Measurements from ENCODE around the gene TFEB. TPM values are rescaled to one million over a fixed set of nuclear protein-coding genes. Genes with fewer than 3 reads are reported as not detected.

TFEB gene
- total RNA-seq, 4 donors from 2014 or later = 17.6 to 47.9 (median 22.9) TPM

DNA sequence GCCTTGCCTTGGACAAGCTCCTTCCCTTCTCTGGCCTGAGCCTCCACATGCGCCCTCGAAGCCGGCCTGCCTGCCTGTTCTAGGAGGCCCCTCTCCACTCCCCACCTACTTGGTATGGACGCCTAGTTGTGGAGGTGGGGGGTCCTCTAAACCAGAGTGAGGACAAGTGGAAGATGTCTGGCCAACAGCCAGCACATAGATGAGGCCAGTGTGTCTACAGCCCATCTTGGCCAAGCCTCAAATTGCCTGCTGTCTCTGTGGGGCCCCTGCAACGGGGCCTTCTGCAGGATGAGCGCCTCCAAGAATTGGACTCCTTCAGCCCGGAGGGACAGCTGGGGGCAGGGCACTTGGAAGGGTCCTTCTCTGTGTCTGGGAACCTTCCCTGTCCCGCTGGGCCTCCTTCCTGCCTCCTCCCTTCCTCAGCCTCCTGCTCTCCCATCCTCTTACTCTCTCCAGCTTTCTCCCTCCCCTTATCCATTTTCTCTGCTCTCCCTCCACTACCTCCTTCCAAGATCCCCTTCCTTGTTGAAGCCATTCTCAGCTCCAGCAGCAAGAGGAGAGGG lies 95.5 kb downstream of the TFEB start:
- TF ChIP-seq POLR2A (IDR thresholded peaks at IDR 0.05) (no peak), CTCF (IDR thresholded peaks at IDR 0.05) (no peak)
- Histone ChIP-seq H3K4me1 (peaks cover 0 to 22% (median 11%) of the 10 kb centered on the region in 4 donors), H3K9me3 (no peaks in the 10 kb centered on the region), H3K4me3 (no peak overlapping the region), H3K27ac (no peak overlapping the region), H3K36me3 (no peaks in the 10 kb centered on the region), H3K27me3 (peaks cover 6 to 17% of the 10 kb centered on the region in 2 donors)
- DNase-seq = no peak

GRCh38 chr6:41638935-41639808 lies 96.2 kb downstream of the TFEB start:
- peak overlapping the region in 3 of 4 donors; percentile 33 to 51 (median 44) for H3K4me3 ChIP-seq
- no peaks in the 10 kb centered on the region for H3K9me3 ChIP-seq
- H3K36me3 ChIP-seq = no peaks in the 10 kb centered on the region
- TF ChIP-seq POLR2A (IDR thresholded peaks at IDR 0.05) = no peak
- no peak for TF ChIP-seq CTCF (IDR thresholded peaks at IDR 0.05)
- H3K27ac ChIP-seq = peak overlapping the region in 1 of 4 donors; percentile 52
- peaks cover 0 to 22% (median 11%) of the 10 kb centered on the region in 4 donors for H3K4me1 ChIP-seq
- DNase-seq = no peak
- peaks cover 6 to 17% of the 10 kb centered on the region in 2 donors for H3K27me3 ChIP-seq

GRCh38 chr6:41638002-41638934 lies 97.1 kb downstream of the TFEB start, which contains the start of gene MDFI:
Gene MDFI, plus strand, starts transcription at chr6:41638468. Its CDS starts 282 bp downstream, at chr6:41638750.
- Histone ChIP-seq H3K27ac (peak within 1 kb of the TSS in 2 of 4 donors; percentile 13 to 52), H3K36me3 (no peaks in the 10 kb centered on the region), H3K4me1 (peaks cover 0 to 22% (median 11%) of the 10 kb centered on the region in 4 donors), H3K9me3 (no peaks in the 10 kb centered on the region), H3K4me3 (peak within 1 kb of the TSS; percentile 22 to 51 (median 39)), H3K27me3 (peaks cover 6 to 17% of the 10 kb centered on the region in 2 donors)
- no peak for TF ChIP-seq CTCF (IDR thresholded peaks at IDR 0.05)
- no peak for DNase-seq

GRCh38 chr6:41637194-41638001 lies 98.0 kb downstream of the TFEB start:
- H3K9me3 ChIP-seq = no peaks in the 10 kb centered on the region
- no peak overlapping the region for H3K27ac ChIP-seq
- H3K4me3 ChIP-seq = peak overlapping the region in 3 of 4 donors; percentile 34 to 51 (median 44)
- peaks cover 6 to 17% of the 10 kb centered on the region in 2 donors for H3K27me3 ChIP-seq
- peaks cover 0 to 22% (median 11%) of the 10 kb centered on the region in 4 donors for H3K4me1 ChIP-seq
- no peak for DNase-seq
- no peaks in the 10 kb centered on the region for H3K36me3 ChIP-seq
- TF ChIP-seq POLR2A (IDR thresholded peaks at IDR 0.05) = no peak
- no peak for TF ChIP-seq CTCF (IDR thresholded peaks at IDR 0.05)

Measured in Peyer's patch (tissue), 4 donors.